Hematopoietic multipotent progenitor cell treated with erythropoietin and hydrocortisone succinate and interleukin-3 and kit ligand, for 17 days (in vitro differentiated cells): Measurements from ENCODE around the gene RUNX1.

ENCODE experiments used
- DNase-seq: peaks from one replicate; pipeline ENCODE4 v3.0.0-alpha.2; 2015; ENCODE audit warnings: low spot score

The RUNX1 gene

DNA sequence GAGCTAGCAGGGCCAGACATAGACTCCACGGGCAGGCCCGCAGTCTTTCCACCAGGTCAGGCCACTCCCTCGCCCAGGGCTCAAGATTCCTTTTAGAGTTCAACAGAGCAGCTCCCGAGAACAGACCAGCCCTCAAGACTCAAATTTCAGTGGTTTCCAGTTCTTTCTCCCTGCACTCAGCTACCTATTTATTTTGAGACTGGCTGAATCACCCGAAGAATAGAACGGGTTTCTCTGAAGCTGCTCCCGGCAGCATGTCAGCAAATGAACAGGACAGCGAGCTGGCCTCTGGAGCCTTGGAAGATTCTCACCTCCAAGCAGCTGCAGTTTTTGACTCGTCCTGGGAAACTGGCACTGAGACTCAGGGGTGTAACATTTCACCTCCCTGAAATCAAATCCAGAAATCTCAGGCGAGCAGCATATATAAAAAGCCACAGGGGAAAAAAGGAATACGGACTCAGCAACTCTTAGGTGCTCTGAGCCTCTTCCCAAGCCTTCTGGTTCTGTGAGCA, 202.4 kb downstream of the RUNX1 start:
- DNase-seq: no peak

DNA sequence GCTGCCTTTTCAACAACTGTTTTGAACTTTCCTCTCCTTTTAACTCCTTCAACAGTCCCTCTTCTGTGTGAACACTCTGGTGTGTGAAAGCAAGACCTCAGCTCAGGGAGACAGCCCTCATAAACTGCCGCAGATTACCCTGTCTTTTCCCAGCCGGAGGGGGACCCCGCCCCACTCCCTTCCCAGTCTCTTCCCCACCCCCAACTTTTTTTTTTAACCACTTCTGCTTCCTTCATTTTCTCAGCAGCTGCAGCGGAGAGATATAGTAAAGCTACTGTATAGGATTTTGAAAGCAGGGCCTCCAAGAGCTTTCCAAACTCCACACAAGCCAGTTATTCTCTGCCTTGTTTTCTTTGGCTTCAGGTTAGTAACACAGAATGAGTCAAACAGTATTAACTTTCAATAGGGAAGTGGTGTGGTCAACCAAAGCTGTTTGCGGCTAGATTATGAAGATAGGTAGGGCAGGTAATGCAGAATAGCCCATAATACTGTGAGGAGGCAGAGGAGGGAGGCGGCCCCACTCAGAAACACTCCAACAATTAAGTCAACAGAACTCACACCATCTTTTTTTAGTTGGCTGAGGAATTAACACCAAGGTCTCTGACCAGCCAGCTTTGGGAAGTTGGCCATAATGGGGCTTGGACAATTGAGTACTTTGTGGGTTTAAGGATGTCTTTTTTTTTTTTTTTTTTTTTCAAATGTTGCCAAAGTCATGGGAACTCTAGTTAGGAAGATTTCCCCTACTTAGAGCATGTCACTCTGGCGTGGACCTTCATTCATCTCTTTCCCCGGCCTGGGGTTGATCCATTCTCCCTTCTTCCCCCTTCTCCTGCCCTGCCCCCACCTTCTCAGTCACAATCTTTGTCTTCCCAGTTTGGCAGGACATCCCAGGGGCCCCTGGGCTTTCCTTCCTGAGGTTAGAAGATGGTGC, 203.3 kb downstream of the RUNX1 start:
- DNase-seq: no peak

DNA sequence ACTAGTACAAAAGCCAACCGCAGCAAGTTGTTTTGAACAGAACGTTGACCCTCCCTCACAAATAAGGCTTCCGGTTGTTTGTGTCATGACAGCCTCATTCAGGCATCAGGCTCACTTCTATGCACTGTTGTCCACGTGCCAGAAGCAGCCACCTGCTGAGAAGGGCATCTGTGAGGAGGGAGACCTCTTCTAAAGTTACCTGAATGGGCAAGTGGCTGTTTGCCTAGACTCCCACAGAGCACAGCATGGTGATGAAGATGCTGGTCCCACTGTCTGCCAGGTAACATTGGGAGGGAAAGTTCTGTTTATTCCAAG, 204.2 kb downstream of the RUNX1 start:
- no peak for DNase-seq

DNA sequence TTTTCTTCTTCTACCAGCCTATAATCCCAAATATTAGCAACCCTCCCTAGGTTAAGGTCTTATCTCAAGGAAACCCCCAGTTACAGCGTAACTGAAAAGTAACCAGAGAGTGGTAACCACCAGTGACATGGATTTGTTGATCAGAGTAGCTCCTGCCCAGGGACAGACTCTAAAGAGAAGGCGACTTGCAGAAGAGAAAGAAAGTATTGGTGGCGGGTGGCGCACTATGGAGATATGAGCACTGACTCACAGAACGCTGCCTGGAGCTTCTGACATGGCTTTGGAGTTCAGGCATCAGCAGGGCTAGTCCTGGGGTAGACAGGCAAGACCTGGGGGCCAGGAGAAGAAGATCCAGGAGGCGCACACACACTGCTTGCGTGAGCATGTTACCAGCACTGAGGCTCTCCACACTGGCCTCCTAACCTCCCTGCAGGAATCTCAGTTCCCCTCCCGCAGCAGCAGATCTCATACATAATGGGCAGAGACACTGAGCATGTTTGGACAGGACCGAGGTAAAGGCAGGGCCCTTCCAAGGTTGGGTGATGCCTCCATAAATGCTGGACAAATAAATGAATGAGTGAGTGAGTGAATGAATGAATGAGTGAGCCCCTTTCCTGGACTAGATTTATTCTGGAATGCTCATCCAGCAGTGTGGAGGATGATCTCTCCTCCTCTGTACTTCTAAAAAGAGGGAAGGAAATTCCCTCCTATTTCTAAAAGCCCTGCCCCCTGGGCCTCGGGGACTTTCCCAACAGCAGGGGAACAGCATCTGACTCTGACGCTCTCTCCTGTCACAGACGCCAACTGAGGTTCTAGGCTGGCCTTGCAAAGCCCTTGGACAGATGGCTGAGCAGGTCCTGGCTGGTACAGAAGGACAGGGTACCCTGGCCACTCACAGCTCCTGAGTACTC, 204.8 kb downstream of the RUNX1 start:
- no peak for DNase-seq

DNA sequence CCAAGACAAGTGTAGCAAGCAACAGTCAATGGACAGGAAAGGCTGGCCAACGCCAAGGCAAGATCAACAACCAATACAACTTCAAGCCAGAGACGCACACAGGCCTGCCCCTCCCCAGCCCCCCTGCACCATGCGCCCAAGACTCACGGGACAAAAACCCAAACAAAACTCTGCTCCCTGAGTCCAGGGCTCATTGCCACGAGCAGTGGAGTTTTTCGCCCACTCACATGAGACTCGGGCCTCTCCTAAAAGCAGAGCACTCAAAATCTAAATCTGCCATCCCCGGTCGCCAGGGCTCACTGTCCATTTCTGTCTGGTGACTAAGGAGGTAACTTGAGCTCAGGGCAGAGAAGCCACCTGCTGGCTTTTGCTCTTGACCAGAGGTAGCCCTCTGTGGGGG, 205.5 kb downstream of the RUNX1 start:
- DNase-seq: no peak

DNA sequence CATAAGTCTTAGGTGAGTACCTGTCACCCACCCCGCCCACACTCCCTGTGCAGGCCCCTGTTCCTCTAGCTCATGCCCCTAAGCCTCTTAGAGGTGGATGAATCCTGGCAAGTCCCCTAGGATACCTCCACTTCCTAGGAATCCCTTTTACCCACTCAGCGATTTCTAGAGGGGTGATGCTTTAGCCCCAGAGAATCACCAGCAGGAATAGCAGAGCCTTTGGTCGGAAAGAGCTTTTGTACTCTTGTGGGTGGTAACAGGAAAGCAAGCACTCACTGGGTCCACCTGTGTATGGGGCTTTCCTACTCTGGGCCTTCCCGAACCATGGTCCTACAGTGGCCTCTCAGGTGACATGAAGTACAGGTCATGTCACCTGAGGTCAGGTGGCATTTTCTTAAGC, 207.9 kb downstream of the RUNX1 start:
- no peak for DNase-seq

DNA sequence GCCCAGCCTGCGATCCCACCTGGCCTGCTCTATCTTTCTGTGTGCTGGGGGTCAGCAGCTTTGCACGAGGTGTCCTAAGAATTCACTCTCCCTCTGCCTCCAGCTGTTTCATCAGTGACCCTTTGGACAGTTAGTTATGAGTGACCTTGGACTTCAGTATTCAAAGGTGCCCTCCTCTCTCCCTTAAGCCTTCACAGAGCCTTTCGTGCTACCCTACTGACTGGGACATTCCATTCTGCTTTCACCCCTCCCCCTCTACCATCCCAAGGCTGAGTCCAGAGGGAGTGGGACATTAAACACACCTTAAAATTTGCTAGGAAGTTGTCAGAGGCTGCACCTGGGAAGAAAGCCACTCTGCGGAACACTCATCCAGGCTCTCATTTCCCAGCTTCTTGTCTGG, 208.4 kb downstream of the RUNX1 start:
- no peak for DNase-seq

DNA sequence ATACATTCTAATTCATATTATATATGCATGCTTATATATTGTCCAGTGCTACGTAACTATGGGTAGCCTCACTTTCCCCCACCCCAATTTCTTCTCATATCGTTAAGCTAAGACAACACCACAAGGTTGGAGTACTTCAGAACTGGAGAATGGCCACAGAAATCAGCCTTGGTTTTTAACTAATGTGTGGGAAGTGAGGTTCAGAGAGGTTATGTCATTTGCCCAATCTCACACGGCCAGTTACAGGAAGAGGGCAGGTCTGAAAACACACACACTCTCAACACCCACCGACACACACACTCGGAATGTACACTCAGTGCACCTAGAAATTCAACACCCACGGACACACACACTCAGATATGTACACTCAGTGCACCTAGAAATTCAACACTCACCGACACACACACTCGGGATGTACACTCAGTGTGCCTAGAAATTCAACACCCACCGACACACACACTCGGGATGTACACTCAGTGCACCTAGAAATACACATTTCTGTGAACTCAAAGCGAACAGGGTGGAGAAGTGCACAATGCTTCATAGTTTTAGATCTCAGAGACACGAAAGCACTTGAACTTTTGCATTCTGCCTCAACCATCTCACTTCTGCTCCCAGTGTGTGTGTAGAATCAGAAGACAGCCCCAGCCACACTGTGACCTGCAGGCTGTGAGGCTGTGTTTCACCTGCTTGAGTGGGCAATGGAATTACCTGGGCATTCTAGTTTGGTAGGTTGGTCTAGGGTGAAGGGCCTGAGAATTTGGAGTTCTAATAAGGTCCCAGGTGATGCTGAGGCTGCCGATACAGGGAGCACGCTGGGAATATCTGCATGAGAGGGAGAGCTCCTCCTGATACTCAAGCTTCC, 209.9 kb downstream of the RUNX1 start:
- DNase-seq: no peak

DNA sequence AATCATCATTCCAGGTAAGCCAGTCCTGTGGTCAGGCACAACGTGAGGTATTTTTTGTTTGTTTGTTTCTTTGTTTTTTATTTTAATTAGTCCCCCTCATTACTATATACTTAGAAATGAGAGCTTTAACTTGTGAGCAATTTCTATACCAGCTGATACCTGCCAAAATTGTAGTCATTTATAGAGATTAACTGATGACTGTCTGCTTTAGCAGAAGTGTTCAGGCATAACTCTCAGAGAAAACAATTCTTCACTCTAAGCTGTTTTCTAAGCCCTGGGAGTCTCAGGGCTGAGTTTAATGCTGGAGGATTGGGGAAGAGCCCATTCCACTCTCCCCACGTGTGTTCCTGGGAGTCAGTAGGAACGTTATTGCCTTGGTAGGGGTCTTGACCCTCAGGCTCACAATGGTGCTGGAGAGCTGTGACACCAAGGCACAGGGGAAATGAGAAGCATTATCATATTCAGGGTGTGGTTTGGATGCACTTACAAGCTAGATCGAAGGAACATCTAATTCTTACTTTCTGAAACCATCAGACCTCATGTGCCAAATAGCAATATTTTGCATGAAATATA, 212.1 kb downstream of the RUNX1 start:
- no peak for DNase-seq

DNA sequence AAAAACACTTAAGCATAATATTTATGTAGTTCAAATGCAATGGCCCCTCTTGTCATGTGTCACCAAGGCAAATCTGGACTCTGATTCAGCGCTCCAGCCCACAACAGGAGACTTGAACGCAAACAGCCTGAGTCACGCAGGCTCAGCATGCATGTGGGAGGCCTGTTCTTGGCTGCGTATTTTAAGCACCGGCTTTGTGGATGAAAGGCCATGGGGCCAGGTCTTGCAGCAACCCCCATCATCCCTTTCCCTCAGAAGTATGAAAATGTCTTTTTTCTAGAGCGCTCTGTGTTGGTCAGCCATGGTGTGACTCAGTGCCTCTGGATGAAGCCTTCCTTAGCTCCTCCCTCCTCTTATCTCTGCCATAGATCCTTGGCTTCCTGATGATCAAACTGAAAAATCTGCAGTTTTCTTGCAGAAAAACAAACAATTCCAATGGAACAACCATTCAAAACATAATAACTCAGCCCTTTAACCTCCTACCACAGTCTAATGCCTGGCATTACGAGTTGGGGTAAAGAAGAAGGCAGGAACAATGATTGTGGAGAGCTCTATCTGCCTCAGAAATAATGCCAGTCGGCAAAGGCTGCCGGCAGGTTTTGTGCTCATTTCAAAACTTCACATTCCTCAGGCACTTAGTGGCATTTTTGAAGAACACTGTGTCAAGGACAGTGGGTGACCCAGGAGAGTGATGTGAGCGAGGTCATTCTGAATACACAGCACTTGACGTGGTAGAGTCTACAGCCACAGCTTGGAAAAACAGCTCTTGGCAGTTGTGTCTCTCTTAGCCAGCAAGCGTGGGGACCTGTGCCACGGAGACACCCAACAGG, 212.8 kb downstream of the RUNX1 start:
- no peak for DNase-seq

DNA sequence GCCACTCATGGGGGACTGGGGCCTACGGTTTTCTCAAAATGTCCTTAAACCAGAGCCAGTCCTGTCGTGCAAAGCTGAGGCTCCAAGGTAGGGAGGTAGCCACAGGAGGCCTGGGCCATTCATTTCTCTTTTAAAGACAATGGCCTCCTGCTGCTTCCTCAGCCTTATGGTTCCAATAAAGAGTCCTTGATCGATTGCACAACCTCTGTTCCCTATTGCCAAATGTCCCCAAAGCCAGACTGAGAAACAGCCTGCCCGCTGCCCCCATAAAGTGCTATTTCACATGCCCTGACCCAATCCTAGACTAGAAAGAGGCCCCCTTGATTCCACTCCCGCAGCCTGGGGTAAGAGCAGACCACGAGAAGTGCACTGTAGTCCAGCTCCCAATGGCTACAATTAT, 213.6 kb downstream of the RUNX1 start:
- no peak for DNase-seq

DNA sequence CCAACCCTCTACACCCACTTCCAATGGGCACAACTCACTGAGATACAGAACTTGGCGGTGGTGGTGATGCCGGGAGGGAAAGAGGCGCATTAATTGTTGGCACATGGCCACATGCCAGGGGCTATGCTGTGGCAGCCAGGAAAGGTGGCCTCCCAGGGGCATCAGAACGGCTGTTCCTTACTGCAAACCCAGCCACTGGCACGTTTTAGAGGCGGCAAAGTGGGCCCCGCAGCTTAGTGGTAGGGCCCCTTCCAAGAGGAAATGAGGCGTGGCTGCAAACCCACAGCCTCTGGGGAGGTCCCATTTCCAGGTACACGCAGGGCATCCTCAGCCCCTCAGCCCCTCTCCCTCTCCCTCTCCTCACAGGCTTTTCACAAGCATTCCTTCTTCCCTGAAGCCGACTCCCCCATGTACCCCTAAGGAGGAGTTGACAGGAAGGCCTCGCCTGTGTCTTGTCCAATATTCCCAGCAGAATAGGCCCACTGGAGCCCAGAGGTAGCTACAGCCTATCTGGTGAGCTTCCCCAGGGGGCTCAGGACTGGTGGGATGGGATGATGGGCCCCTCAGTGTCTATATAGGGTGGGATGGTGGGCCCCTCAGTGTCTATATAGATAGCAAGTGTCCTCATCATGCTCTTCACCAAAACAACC, 214.1 kb downstream of the RUNX1 start:
- DNase-seq: no peak

DNA sequence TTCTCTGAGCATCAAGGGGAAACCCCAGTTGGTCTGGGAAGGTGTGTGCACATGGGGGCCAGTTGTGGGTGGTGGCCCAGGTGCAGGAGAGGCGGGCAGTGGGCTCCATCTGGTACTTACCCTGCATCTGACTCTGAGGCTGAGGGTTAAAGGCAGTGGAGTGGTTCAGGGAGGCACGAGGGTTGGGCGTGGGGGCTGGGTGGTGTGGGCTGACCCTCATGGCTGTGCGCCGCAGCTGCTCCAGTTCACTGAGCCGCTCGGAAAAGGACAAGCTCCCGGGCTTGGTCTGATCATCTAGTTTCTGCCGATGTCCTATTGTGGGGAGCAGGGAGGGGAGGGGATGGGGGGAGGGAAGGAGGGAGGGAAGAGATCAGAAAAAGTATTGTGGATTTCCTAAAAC, 214.8 kb downstream of the RUNX1 start:
- no peak for DNase-seq

DNA sequence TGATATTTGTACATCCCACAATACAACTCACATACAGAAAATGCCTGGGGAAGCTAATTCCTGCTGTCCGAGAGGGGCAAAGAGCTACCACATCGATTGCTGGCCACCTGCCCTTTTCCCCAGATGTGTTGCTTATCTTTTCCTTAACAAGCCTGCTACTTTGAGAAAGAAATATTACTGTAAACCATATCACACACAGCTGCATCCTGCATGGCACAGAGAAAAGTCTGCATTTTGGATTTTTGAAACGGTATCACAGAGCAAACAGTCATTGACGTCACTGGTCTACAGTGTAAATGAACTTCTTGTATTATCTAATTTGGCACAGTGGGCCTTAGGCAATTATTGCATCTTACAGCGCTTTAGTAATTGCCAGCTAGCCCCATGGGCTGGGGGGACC, 215.6 kb downstream of the RUNX1 start:
- no peak for DNase-seq

DNA sequence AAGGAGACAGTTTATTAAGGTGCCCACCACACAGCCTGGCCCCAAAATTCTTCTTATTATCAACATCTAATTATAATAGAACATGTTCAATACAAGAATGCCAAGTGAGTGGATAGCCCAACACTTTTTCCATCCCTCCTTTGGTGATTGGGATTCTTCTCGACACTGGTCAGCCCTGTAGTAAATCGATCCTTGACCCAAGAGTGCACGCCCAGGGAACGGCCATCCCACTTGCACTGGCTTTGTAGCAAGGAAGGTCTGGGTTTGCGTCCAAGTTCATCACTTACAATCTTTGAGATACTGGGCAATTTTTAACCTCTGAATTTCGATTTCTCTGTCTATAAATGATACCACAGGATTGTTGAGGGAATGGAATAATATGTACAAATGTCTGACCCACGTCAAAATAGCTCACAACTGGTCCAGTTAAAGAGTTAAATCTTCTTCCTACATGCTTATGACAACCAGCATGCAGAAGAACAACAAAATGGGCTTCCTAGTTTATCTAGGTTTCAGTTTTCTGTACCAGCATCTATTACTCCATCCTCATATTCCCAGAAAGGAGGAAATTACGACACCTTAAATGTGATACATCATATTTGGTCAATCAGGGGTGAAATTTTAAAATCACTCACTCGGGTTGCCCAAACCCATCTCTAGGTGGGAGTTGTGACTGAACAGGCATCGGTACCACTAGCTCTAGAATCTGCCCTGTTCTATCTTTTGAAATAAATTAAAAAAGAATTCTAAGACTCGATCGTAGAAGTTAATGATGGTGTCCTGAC, 218.5 kb downstream of the RUNX1 start:
- DNase-seq: no peak

DNA sequence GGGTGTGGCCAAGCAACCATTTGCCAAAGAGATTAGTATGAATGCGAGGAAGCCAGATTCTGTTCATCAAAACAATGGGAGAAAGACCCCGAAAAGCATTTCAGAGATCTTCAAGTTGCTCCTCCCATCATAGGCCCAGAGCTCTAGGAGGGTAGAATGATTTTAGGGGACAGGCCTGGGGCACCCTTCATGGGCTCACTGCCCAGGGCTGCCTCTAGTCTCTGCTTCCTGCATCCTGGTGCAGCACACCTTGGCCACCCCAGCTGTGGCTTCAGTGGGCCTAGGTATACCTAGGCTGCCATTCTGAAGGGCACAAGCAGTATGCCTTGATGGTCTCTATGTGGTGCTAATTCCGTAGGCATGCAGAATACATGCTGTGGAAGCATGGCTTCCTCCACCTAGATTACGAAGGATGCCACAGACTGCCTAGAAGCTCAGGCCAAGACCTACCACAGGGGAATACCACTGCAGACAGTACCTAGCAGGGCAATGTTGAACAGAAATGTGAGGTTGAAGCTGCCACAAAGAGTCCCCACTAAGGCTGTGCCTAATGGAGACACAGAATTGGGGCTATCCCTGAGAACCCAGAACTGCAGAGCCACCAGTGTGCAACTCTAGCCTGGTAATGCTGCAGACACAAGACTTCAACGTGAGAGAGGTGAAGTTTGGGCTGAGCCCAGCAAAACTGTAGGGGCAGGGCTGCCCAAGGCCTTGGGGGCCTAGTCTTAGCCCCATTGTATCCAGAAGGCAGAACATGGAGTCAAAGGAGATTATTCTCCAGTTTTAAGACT, 221.5 kb downstream of the RUNX1 start:
- no peak for DNase-seq

DNA sequence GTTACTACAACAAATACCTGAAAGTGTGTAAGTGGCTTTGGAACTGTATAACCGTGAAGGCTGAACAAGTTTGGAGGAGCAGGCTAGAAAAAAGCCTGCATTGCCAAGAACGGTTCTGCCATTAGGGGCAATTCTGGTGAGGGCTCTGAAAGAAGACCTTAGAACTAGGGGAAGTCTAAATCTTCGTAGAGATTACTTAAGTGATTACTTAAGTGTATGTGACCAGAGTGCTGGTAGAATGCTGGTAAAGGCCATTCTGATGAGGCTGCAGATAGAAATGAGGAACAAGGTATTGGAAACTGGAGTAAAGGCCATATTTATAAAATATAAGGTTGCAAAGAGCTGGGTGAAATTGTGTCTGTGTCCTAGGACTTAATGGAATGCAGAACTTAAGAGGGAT, 222.3 kb downstream of the RUNX1 start:
- DNase-seq: no peak

DNA sequence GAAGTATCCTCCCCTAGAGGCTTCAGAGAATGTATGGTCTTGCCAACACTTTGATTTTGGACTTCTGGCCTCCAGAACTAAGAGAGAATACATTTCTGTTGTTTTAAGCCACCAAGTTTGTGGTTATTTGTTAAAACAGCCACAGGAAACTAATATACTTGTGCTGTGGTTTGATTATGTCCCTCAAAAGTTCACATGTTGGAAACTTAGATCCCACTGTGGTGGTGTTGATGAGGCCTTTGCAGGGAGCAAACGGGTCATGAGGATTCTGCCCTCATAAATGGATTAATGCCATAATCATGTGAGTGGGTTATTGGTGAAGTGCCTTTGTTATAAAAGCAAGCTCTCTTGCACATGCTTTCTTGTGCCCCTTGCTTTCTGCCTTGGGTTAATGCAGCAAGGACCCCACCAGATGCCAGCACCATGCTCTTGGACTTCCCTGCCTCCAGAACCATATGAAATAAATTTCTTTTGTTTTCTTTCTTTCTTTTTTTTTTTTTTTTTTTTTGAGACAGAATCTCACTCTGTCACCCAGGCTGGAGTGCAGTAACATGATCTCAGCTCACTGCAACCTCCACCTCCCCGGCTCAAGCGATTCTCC, 223.1 kb downstream of the RUNX1 start:
- DNase-seq: no peak
